Esophagus squamous epithelium (tissue), 5 donors: Measurements from ENCODE around the gene PLOD1. TPM values are rescaled to one million over a fixed set of nuclear protein-coding genes. Genes with fewer than 3 reads are reported as not detected.
A peak's percentile ranks its signal among the peaks of the same experiment; 100 is the strongest.

Experiments
- DNase-seq: peaks from one replicate; lab custom pipeline; 2025; lab: John Stamatoyannopoulos, UW
- H3K27ac ChIP-seq, 4 donors: fragments of 200-600 bp; sonication (generic); one replicate each; pipeline ENCODE4 v1.5.1; 2016 to 2019; ENCODE audit warnings: mild to moderate bottlenecking in 1 of 4
- H3K27me3 ChIP-seq, 4 donors: fragments of 200-600 bp; sonication (generic); 1 replicate in 3 of 4; 2 replicates in 1 of 4; pipeline versions ENCODE4 v1.5.1 to v1.6.0; 2017 to 2021; ENCODE audit warnings: antibody characterized with exemption in 1 of 4
- H3K36me3 ChIP-seq, 3 donors: fragments of 200-600 bp; sonication (generic); one replicate each; pipeline ENCODE4 v1.5.1; 2016 to 2019
- H3K4me1 ChIP-seq, 3 donors: fragments of 200-600 bp; sonication (generic); one replicate each; pipeline ENCODE4 v1.5.1; 2017 to 2019
- H3K4me3 ChIP-seq, 4 donors: fragments of 200-600 bp; sonication (generic); 1 replicate in 3 of 4; 2 replicates in 1 of 4; pipeline ENCODE4 v1.5.1; 2016 to 2019; ENCODE audit warnings: mild to moderate bottlenecking in 2 of 4, moderate library complexity in 1 of 4
- H3K9me3 ChIP-seq, 3 donors: fragments of 200-600 bp; sonication (generic); one replicate each; pipeline ENCODE4 v1.5.1; 2016 to 2019
- CTCF ChIP-seq, 6 experiments: fragments of 450-650 bp in 4 of 6; fragments of 200-600 bp in 2 of 6; sonication (generic) in 2 of 6; IDR thresholded peaks; one replicate each; pipeline ENCODE4 v1.5.1; 2016 to 2019; ENCODE audit warnings: antibody characterized with exemption in 6 of 6, mild to moderate bottlenecking in 4 of 6, moderate library complexity in 4 of 6
- POLR2A ChIP-seq, 4 donors: fragments of 450-650 bp; IDR thresholded peaks; one replicate each; pipeline ENCODE4 v1.6.1; 2017; ENCODE audit warnings: antibody characterized with exemption in 4 of 4, mild to moderate bottlenecking in 4 of 4, moderate library complexity in 3 of 4
- WGBS, 2 donors: methylation state at CpG; one replicate each; pipeline ENCODE4 v1.1.5; 2018; 5-methylcytosine and 5-hydroxymethylcytosine counted together
- intact Hi-C: fragments of 100-400 bp; cut with DNase I; formaldehyde crosslinking; loops from one replicate; pipeline ENCODE4 v1.15.0; 2022
- total RNA-seq, 4 donors: library from RNA; depleted of rRNA; stranded (reverse); fragments of >200 nt; gene quantifications; one replicate each; pipeline ENCODE4 v1.1.0, GENCODE V29; 2016
- donor health status: DM: yes; HTN: yes; CAD: no.

Gene PLOD1
- total RNA-seq, 4 donors from 2014 or later = 29.8 to 38.1 (median 34.3) TPM

- Histone ChIP-seq H3K36me3 (peaks cover 14 to 43% (median 27%) of the 10 kb centered on the region in 3 donors), H3K27ac (peak overlapping the region in 1 of 4 donors; percentile 21), H3K27me3 (no peaks in the 10 kb centered on the region), H3K4me1 (peaks cover 0 to 12% (median 0%) of the 10 kb centered on the region in 3 donors), H3K9me3 (no peaks in the 10 kb centered on the region), H3K4me3 (no peak overlapping the region)
- no peak for DNase-seq
- TF ChIP-seq POLR2A (IDR thresholded peaks at IDR 0.05) (no peak), CTCF (IDR thresholded peaks at IDR 0.05) (no peak)
- intact Hi-C loops = no loop called here
- 64 to 80% methylated on average over 10 of the region's 10 CpGs for WGBS, 2 donors
Observed at GRCh38 chr1:12015001-12015491, 80.5 kb downstream of the PLOD1 start.

DNA sequence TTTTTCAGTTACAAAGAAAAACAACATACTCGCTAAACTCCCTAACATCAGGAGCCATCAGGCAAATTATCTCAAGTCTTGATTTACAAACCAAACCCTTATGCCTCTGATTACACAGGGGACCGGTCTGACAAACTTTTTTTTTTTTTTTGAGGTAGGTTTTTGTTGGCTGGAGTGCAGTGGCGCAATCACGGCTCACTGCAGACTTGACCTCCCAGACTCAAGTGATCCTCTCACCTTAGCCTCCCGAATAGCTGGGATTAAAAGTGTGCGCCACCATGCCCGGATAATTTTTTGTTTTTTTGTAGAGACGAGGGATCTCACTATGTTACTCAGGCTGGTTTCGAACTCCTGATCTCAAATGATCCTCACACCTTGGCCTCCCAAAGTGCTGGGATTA is 81.0 kb downstream of the PLOD1 start:
- WGBS, 2 donors = 95% methylated on average over 8 to 9 of the region's 9 CpGs
- Histone ChIP-seq H3K27me3 (no peaks in the 10 kb centered on the region), H3K36me3 (peaks cover 14 to 38% (median 22%) of the 10 kb centered on the region in 3 donors), H3K27ac (no peak overlapping the region), H3K4me3 (no peak overlapping the region), H3K9me3 (no peaks in the 10 kb centered on the region), H3K4me1 (peaks cover 0 to 16% (median 0%) of the 10 kb centered on the region in 3 donors)
- TF ChIP-seq CTCF (IDR thresholded peaks at IDR 0.05) = no peak
- no peak for TF ChIP-seq POLR2A (IDR thresholded peaks at IDR 0.05)
- DNase-seq = no peak
- intact Hi-C loops = no loop called here

DNA sequence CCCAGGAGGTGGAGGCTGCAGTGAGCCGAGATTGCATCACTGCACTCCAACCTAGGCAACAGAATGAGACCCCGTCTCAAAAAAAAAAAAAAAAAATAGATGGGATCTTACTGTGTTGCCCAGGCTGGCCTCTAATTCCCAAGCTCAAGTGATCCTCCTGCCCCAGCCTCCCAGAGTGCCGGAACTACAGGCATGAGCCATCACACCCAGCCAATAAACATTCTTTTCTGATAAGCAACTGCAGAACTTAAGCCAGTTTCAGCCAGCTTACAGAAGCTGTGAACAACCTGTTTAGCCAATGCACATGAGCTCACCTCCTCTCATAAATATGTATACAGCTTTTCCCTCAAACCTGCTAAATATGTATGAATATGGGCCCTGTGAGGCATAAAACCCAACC is 81.7 kb downstream of the PLOD1 start:
- Histone ChIP-seq H3K4me3 (no peak overlapping the region), H3K27me3 (no peaks in the 10 kb centered on the region), H3K36me3 (peaks cover 9 to 31% (median 15%) of the 10 kb centered on the region in 3 donors), H3K27ac (no peak overlapping the region), H3K9me3 (no peaks in the 10 kb centered on the region), H3K4me1 (peaks cover 0 to 22% (median 0%) of the 10 kb centered on the region in 3 donors)
- TF ChIP-seq CTCF (IDR thresholded peaks at IDR 0.05) (no peak), POLR2A (IDR thresholded peaks at IDR 0.05) (no peak)
- 52 to 90% methylated on average over 2 to 3 of the region's 3 CpGs for WGBS, 2 donors
- DNase-seq = no peak
- intact Hi-C loops = no loop called here

- Histone ChIP-seq H3K4me1 (peaks cover 0 to 15% (median 0%) of the 10 kb centered on the region in 3 donors), H3K9me3 (no peaks in the 10 kb centered on the region), H3K36me3 (peaks cover 0 to 33% (median 7%) of the 10 kb centered on the region in 3 donors), H3K27me3 (no peaks in the 10 kb centered on the region), H3K27ac (peak overlapping the region; percentile 77 to 92 (median 90)), H3K4me3 (peak overlapping the region; percentile 77 to 95 (median 93))
- TF ChIP-seq POLR2A (IDR thresholded peaks at IDR 0.05) (no peak), CTCF (IDR thresholded peaks at IDR 0.05) (no peak)
- 16 to 25% methylated on average over 3 to 4 of the region's 12 CpGs for WGBS, 2 donors
- no peak for DNase-seq
- intact Hi-C loops = no loop called here
Observed at GRCh38 chr1:12019858-12020509, 85.5 kb downstream of the PLOD1 start.

DNA sequence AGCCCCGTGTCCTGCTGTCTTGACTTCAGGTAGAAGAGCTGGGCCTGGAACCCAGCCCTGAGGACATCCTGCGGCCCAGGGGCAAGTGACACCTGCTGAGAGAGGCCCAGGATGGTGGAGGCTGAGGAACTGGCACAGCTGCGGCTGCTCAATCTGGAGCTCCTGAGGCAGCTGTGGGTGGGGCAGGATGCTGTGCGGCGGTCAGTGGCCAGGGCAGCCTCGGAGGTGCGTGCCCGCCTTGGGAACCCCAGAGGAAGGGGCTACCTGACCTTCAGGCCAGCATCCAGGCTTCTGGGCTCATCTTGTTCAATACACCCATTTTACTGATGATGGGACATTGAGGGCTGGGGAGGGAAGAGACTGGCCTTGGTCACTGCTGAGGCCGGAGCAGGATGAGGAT is 87.1 kb downstream of the PLOD1 start:
- intact Hi-C loops = no loop called here
- no peak for TF ChIP-seq POLR2A (IDR thresholded peaks at IDR 0.05)
- TF ChIP-seq CTCF (IDR thresholded peaks at IDR 0.05) = no peak
- peaks cover 0 to 15% (median 0%) of the 10 kb centered on the region in 3 donors for H3K4me1 ChIP-seq
- H3K4me3 ChIP-seq = no peak overlapping the region
- WGBS, 2 donors = 73 to 93% methylated on average over 2 to 3 of the region's 9 CpGs
- no peak for DNase-seq
- H3K27ac ChIP-seq = no peak overlapping the region
- no peaks in the 10 kb centered on the region for H3K27me3 ChIP-seq
- H3K36me3 ChIP-seq = peaks cover 4 to 50% (median 10%) of the 10 kb centered on the region in 3 donors
- H3K9me3 ChIP-seq = no peaks in the 10 kb centered on the region
